Aorta (tissue), 5 donors: ENCODE results near the gene KLF3. TPM values are rescaled to one million over a fixed set of nuclear protein-coding genes. Genes with fewer than 3 reads are reported as not detected.
A peak's percentile ranks its signal among the peaks of the same experiment; 100 is the strongest.
"Not testable (repeated sequence)": the region's sequence is repeated elsewhere in the genome, so short reads cannot be mapped to it uniquely, and the experiment has no call there.

ENCODE experiments used
- ATAC-seq: fragments of 200-7000 bp; cut with Tn5 transposase; one replicate; pipeline ENCODE4 v1.9.1; 2022; ENCODE audit warnings: moderate library complexity; ENCODE audit not compliant: low FRiP score
- DNase-seq, 2 donors: peaks; one replicate each; pipeline ENCODE4 v3.0.0-alpha.2; 2020
- H3K27ac ChIP-seq, 2 donors: one replicate each; pipeline ENCODE4 v1.5.1; 2013; ENCODE audit warnings: low read length in 2 of 2, mild to moderate bottlenecking in 2 of 2, moderate library complexity in 2 of 2, control low read depth in 1 of 2, inconsistent platforms in 1 of 2, low read depth in 1 of 2
- H3K27me3 ChIP-seq, 2 donors: one replicate each; pipeline ENCODE4 v1.6.1; 2013; ENCODE audit warnings: control low read depth in 1 of 2, low read length in 1 of 2, mild to moderate bottlenecking in 1 of 2, moderate library complexity in 1 of 2; ENCODE audit not compliant: insufficient read depth in 2 of 2, control insufficient read depth in 1 of 2
- H3K36me3 ChIP-seq, 2 donors: one replicate each; pipeline ENCODE4 v1.6.1; 2013; ENCODE audit warnings: control low read depth in 1 of 2, low read length in 1 of 2, mild to moderate bottlenecking in 1 of 2; ENCODE audit not compliant: insufficient read depth in 2 of 2, control insufficient read depth in 1 of 2
- H3K4me1 ChIP-seq, 2 donors: one replicate each; pipeline ENCODE4 v1.6.1; 2013; ENCODE audit warnings: low read length in 2 of 2, control low read depth in 1 of 2, mild to moderate bottlenecking in 1 of 2, moderate library complexity in 1 of 2; ENCODE audit not compliant: insufficient read depth in 2 of 2, control insufficient read depth in 1 of 2
- H3K4me3 ChIP-seq, 2 donors: one replicate each; pipeline ENCODE4 v1.5.1; 2013; ENCODE audit warnings: low read length in 2 of 2, control low read depth in 1 of 2, mild to moderate bottlenecking in 1 of 2
- H3K9me3 ChIP-seq: one replicate; pipeline ENCODE4 v1.6.1; 2013; ENCODE audit warnings: mild to moderate bottlenecking, low read length; ENCODE audit not compliant: control insufficient read depth
- WGBS, 2 donors: extraction: QIAGEN DNeasy Blood & Tissue Kit; methylation state at CpG; one replicate each; pipeline ENCODE4 v1.1.7; 2013; 5-methylcytosine and 5-hydroxymethylcytosine counted together
- intact Hi-C, 2 donors: fragments of 100-400 bp; cut with DNase I; formaldehyde crosslinking; loops; one replicate each; pipeline versions ENCODE4 v1.14.2 to v1.15.0; 2022
- polyA plus RNA-seq, 2 donors: library from polyadenylated mRNA; stranded (reverse); fragments of 200-250 nt; gene quantifications; one replicate each; pipeline ENCODE4 v1.2.3, GENCODE V29; 2013
- total RNA-seq, 2 donors: library from RNA; stranded (reverse); fragmentation: NEBNext Ultra II Directional; extraction: Animal tissue kit (Norgen Biotek cat#: 25700); gene quantifications; one replicate each; pipeline ENCODE4 v1.2.1, GENCODE V29; 2021
- donor health status: healthy with polysubstance abuse.
- donor health status: Bipolar disorder and iron deficiency.
- donor health status: DM: no; HTN: no; CAD: no.
- donor health status: DM: no; HTN: no; CAD: no.
- donor health status: DM: yes; HTN: yes; CAD: no.

Gene KLF3
- total and polyA plus RNA-seq, 4 donors = 13.0 to 66.8 (median 31.3) TPM

DNA sequence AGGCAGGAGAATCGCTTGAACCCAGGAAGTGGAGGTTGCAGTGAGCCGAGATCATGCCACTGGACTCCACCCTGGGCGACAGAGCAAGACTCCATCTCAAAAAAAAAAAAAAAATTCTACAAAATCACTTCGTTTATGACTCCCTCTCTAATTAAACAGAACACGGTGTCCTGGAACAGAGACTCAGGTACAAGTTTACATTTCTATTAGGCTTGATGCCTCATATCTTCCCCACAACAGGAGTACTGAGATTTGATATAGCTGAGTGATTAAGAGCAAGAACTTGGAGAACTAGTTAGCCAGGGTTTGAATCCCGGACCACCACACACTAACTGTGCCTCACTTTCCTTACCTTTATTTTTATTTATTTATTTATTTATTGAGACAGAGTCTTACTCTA lies 42.2 kb upstream of the KLF3 start:
- intact Hi-C loops = no loop called here
- WGBS, 2 donors = 95% methylated on average over 6 of the region's 6 CpGs
- DNase-seq = no peak
- Histone ChIP-seq H3K4me3 (no peak overlapping the region), H3K27me3 (no peaks in the 10 kb centered on the region), H3K9me3 (no peaks in the 10 kb centered on the region), H3K27ac (no peak overlapping the region), H3K36me3 (peaks cover 0 to 4% of the 10 kb centered on the region in 2 donors), H3K4me1 (no peaks in the 10 kb centered on the region)
- no peak for ATAC-seq

DNA sequence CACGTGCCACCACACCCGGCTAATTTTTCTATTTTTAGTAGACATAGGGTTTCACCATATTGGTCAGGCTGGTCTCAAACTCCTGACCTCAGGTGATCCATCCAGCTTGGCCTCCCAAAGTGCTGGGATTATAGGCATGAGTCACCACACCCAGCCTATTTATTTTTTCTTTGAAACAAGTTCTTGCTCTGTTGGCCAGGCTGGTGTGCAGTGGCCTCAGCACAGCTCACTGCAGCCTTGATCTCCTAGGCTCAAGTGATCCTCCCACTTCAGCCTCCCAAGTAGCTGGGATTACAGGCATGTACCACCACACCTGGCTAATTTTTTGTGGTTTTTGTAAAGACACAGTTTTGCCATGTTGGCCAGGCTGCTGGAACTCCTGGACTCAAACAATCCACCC lies 41.7 kb upstream of the KLF3 start:
- H3K36me3 ChIP-seq, H3K27ac ChIP-seq, H3K27me3 ChIP-seq, intact Hi-C loops, H3K4me3 ChIP-seq, DNase-seq, ATAC-seq, H3K4me1 ChIP-seq, H3K9me3 ChIP-seq: not testable (repeated sequence)
- 93 to 95% methylated on average over 2 of the region's 2 CpGs for WGBS, 2 donors

DNA sequence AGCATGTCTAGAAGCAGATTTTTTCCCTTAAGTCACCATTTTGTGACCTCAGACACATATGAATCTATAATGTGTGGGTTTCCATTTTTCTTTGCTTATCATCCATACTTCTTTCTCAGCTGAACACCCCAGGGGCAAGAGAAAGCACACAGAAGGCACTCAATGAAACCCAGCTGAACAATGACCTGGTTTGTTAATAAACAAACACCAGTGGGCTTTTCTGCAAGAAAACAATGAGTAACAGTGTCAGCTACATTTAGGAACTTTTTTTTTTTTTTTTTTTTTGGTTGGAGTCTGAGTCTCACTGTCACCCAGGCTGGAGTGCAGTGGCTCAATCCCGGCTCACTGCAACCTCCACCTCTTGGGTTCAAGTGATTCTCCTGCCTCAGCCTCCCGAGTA lies 40.7 kb upstream of the KLF3 start:
- Histone ChIP-seq H3K36me3 (peaks cover 0 to 4% of the 10 kb centered on the region in 2 donors), H3K4me1 (no peaks in the 10 kb centered on the region), H3K27me3 (no peaks in the 10 kb centered on the region), H3K27ac (no peak overlapping the region), H3K9me3 (no peaks in the 10 kb centered on the region), H3K4me3 (no peak overlapping the region)
- WGBS, 2 donors = 96 to 97% methylated on average over 2 of the region's 2 CpGs
- ATAC-seq (no peak), DNase-seq (no peak)
- intact Hi-C loops = no loop called here

DNA sequence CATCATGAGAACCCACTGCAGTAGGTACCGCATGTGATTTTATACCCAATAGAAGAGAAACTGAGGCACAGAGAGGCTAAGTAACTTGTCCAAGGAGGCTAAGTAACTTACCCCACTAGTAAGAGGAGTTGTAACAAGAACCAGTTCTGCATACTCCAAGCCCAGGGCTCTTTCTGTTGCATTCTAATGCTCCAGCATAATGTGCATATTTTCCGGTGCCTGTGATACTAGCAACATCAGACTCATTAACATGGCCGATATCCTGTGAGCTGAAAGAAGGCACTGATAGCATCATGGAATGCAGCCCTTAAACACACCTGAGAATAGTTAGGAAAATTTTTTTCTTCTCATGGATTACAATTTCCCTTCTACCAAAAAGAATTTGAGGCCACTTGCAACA lies 39.7 kb upstream of the KLF3 start:
- no peak for ATAC-seq
- peaks cover 0 to 4% of the 10 kb centered on the region in 2 donors for H3K36me3 ChIP-seq
- WGBS, 2 donors = 96 to 98% methylated on average over 3 of the region's 3 CpGs
- H3K4me1 ChIP-seq = no peaks in the 10 kb centered on the region
- no peaks in the 10 kb centered on the region for H3K27me3 ChIP-seq
- no peak overlapping the region for H3K4me3 ChIP-seq
- no peak overlapping the region for H3K27ac ChIP-seq
- intact Hi-C loops = no loop called here
- H3K9me3 ChIP-seq = no peaks in the 10 kb centered on the region
- DNase-seq = no peak

DNA sequence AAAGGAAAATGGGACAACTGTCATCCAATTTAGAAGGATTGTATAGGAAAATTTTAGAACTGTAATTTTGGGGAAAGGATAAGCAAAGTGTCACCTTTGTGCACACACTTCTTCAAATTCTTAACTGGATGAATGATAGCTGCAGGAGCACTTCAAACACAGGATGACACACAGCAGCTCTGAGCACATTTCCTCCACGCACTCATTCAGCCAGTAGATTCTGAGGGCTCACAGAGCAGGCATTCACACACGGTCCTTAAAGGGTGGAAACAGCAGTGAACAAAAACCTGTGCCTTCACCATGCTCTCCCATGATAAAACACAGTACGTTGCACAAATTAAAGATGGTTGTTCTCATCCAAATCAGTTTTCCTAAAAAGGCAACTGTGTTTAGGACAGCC lies 38.5 kb upstream of the KLF3 start:
- 64 to 67% methylated on average over 3 of the region's 3 CpGs for WGBS, 2 donors
- ATAC-seq = no peak
- no peak overlapping the region for H3K27ac ChIP-seq
- intact Hi-C loops = no loop called here
- H3K4me3 ChIP-seq = no peak overlapping the region
- no peaks in the 10 kb centered on the region for H3K9me3 ChIP-seq
- H3K27me3 ChIP-seq = no peaks in the 10 kb centered on the region
- peaks cover 0 to 4% of the 10 kb centered on the region in 2 donors for H3K36me3 ChIP-seq
- no peak for DNase-seq
- H3K4me1 ChIP-seq = no peaks in the 10 kb centered on the region

DNA sequence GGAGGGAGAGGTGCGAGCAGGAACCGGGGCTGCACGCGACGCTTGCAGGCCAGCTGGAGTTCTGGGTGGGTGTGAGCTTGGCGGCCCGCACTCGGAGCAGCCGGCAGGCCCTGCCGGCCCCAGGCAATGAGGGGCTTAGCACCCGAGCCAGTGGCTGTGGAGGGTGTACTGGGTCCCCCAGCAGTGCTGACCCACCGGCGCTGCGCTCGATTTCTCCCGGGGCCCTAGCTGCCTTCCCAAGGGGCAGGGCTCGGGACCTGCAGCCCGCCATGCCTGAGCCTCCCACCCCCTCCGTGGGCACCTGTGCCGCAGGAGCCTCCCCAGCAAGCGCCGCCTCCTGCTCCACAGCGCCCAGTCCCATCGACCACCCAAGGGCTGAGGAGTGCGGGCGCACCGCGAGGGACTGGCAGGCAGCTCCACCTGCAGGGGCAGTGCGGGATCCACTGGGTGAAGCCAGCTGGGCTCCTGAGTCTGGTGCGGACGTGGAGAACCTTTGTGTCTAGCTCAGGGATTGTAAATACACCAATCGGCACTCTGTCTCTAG lies 37.0 kb upstream of the KLF3 start:
- H3K4me3 ChIP-seq, H3K36me3 ChIP-seq, H3K4me1 ChIP-seq, intact Hi-C loops, H3K27me3 ChIP-seq, H3K27ac ChIP-seq, DNase-seq, H3K9me3 ChIP-seq, ATAC-seq: not testable (repeated sequence)
- 95 to 98% methylated on average over 29 to 32 of the region's 32 CpGs for WGBS, 2 donors

DNA sequence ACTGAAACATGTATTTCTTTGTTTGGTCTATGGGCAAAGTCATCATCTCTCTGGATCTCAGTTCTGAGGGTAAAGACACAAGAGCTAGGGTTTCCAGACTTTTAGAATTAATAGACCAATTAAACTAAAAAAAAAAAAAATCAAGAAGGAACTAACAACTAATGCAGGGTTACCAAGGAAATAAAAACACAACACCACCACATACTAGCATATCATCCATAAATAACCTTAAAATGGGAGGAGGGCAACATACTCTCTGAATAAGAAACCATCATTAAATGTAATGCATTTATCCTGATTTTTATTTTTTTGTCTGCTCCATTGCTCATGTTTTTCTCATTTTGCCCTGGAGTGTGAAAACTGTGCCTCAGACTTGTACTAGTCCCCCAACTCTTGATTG lies 33.5 kb upstream of the KLF3 start:
- Histone ChIP-seq H3K9me3 (no peaks in the 10 kb centered on the region), H3K4me1 (peaks cover 2 to 3% of the 10 kb centered on the region in 2 donors), H3K27ac (no peak overlapping the region), H3K4me3 (no peak overlapping the region), H3K36me3 (peaks cover 0 to 2% of the 10 kb centered on the region in 2 donors), H3K27me3 (no peaks in the 10 kb centered on the region)
- intact Hi-C loops = no loop called here
- DNase-seq (no peak), ATAC-seq (no peak)

DNA sequence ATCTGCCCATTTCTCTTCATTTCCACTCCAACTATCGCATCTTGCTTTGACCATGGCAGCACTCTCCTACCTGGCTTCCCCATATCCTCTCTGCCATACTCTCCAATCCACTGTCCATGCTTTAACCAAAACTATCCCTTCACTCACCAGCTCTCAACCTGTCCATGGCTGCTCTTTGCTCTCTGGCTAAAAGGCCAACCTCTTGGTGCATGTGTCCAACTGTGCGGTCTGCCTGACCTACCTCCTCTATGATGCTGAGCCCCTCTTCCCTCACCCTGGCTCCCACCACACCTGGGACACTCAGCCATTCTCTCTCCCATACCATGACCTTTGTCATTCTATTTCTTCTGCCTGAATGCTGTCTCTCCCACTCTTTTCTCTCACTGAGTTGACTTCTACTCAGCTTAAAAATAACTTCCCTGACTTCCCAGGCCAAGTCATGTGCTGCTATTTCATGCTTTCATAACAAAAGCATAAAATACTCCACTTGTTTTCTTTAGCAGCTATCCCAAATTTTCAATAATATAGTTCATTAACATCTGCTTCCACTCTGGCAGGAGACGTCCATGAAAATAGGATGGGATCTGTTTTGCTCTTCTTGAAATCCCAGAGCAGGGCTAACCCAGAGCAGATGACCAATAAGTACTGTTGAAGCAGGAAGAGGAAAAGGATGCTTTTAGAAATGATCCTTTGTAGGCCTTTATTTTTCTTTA lies 29.8 kb upstream of the KLF3 start:
- Histone ChIP-seq H3K36me3 (no peaks in the 10 kb centered on the region), H3K4me1 (peaks cover 2 to 3% of the 10 kb centered on the region in 2 donors), H3K27me3 (no peaks in the 10 kb centered on the region), H3K4me3 (no peak overlapping the region), H3K9me3 (no peaks in the 10 kb centered on the region), H3K27ac (no peak overlapping the region)
- ATAC-seq (peak; percentile 63), DNase-seq (no peak)
- WGBS, 2 donors = 61 to 63% methylated on average over 3 of the region's 3 CpGs
- intact Hi-C loops = no loop called here

GRCh38 chr4:38639242-38639641 lies 24.8 kb upstream of the KLF3 start:
- intact Hi-C loops = no loop called here
- H3K36me3 ChIP-seq = no peaks in the 10 kb centered on the region
- H3K27ac ChIP-seq = no peak overlapping the region
- no peaks in the 10 kb centered on the region for H3K27me3 ChIP-seq
- WGBS, 2 donors = 73 to 77% methylated on average over 3 of the region's 3 CpGs
- no peak overlapping the region for H3K4me3 ChIP-seq
- H3K9me3 ChIP-seq = no peaks in the 10 kb centered on the region
- DNase-seq = no peak
- H3K4me1 ChIP-seq = no peaks in the 10 kb centered on the region
- ATAC-seq = no peak
